Pons (tissue), 1 donor: Measurements from ENCODE around the gene ABCC5.
"Not testable (repeated sequence)": the region's sequence is repeated elsewhere in the genome, so short reads cannot be mapped to it uniquely, and the experiment has no call there.

Experiments used
- DNase-seq: peaks from one replicate; pipeline ENCODE4 v3.0.0-alpha.2; 2016; ENCODE audit warnings: low spot score

ABCC5 gene

GRCh38 chr3:183892610-183893214 lies 125.0 kb downstream of the ABCC5 start:
- no peak for DNase-seq

- DNase-seq = no peak
Measured at GRCh38 chr3:183885766-183886165, 131.9 kb downstream of the ABCC5 start.

GRCh38 chr3:183884427-183885296 lies 133.0 kb downstream of the ABCC5 start, which contains the start of gene PARL:
Gene PARL, minus strand, starts transcription at chr3:183884880. Its CDS starts 34 bp downstream, at chr3:183884846.
- peak; percentile 93 for DNase-seq

GRCh38 chr3:183884097-183884426 lies 133.6 kb downstream of the ABCC5 start:
- DNase-seq = no peak

- DNase-seq = no peak
Measured at GRCh38 chr3:183883291-183884096, 134.2 kb downstream of the ABCC5 start.

- no peak for DNase-seq
Measured at GRCh38 chr3:183880121-183880520, 137.6 kb downstream of the ABCC5 start.

GRCh38 chr3:183879243-183879642 lies 138.4 kb downstream of the ABCC5 start:
- no peak for DNase-seq

GRCh38 chr3:183878071-183878470 lies 139.6 kb downstream of the ABCC5 start:
- DNase-seq = peak; percentile 68

GRCh38 chr3:183877227-183877626 lies 140.5 kb downstream of the ABCC5 start:
- DNase-seq = not testable (repeated sequence)

- no peak for DNase-seq
Measured at GRCh38 chr3:183875411-183875810, 142.3 kb downstream of the ABCC5 start.

- DNase-seq = no peak
Measured at GRCh38 chr3:183873914-183874313, 143.8 kb downstream of the ABCC5 start.

- no peak for DNase-seq
Measured at GRCh38 chr3:183871541-183871940, 146.1 kb downstream of the ABCC5 start.

GRCh38 chr3:183870563-183870962 lies 147.1 kb downstream of the ABCC5 start:
- DNase-seq = no peak
